SU-DHL-6 (cell line): ENCODE results near the gene ITIH5.
"Not testable (repeated sequence)": the region's sequence is repeated elsewhere in the genome, so short reads cannot be mapped to it uniquely, and the experiment has no call there.

ENCODE experiments used
- H2AFZ ChIP-seq: fragments of 200-600 bp; sonication (generic); 2 replicates; pipeline ENCODE4 v1.6.1; 2014; ENCODE audit warnings: low read depth, mild to moderate bottlenecking, moderate library complexity, mixed read lengths, antibody characterized with exemption, low read length; ENCODE audit not compliant: severe bottlenecking
- H3F3A ChIP-seq: fragments of 200-600 bp; shearing (Covaris generic); 2 replicates; pipeline ENCODE4 v1.6.0; 2016; ENCODE audit warnings: antibody characterized with exemption, mild to moderate bottlenecking; ENCODE audit not compliant: insufficient read depth
- H3K27ac ChIP-seq: fragments of 200-600 bp; sonication (generic); 2 replicates; pipeline ENCODE4 v1.5.1; 2016; ENCODE audit warnings: low read depth, mild to moderate bottlenecking, low read length, moderate library complexity, mixed read lengths
- H3K27me3 ChIP-seq: fragments of 200-600 bp; sonication (generic), shearing (Covaris generic); 2 replicates; pipeline ENCODE4 v1.6.0; 2014; ENCODE audit warnings: mild to moderate bottlenecking, low read length
- H3K36me3 ChIP-seq: fragments of 200-600 bp; sonication (generic); 2 replicates; pipeline ENCODE4 v1.6.1; 2014; ENCODE audit warnings: mild to moderate bottlenecking, low read length, mixed read lengths
- H3K4me2 ChIP-seq: fragments of 300-600, 200-600 bp; shearing (Covaris generic), sonication (generic); 2 replicates; pipeline ENCODE4 v1.6.0; 2014; ENCODE audit warnings: low read length, low read depth, mild to moderate bottlenecking; ENCODE audit not compliant: poor library complexity, severe bottlenecking
- H3K4me3 ChIP-seq: fragments of 200-600 bp; sonication (generic); 2 replicates; pipeline ENCODE4 v1.5.1; 2014; ENCODE audit warnings: antibody characterized with exemption, low read length, mild to moderate bottlenecking, mixed read lengths; ENCODE audit not compliant: insufficient read depth, poor library complexity, severe bottlenecking
- H3K79me2 ChIP-seq: fragments of 200-600 bp; sonication (generic); 2 replicates; pipeline ENCODE4 v1.6.1; 2014; ENCODE audit warnings: mild to moderate bottlenecking, low read length, moderate library complexity; ENCODE audit not compliant: insufficient read depth
- H3K9ac ChIP-seq: fragments of 200-600 bp; sonication (generic); 2 replicates; pipeline ENCODE4 v1.7.0; 2014; ENCODE audit warnings: mild to moderate bottlenecking, low read length
- H3K9me2 ChIP-seq: fragments of 200-600 bp; sonication (generic); replicated peaks from 2 replicates; pipeline ENCODE4 v1.6.1; 2014; ENCODE audit warnings: low read length; ENCODE audit not compliant: insufficient read depth
- H3K9me3 ChIP-seq: fragments of 200-600 bp; sonication (generic); 2 replicates; pipeline ENCODE4 v1.6.1; 2014; ENCODE audit warnings: low read length, mixed read lengths; ENCODE audit not compliant: insufficient read depth
- H4K20me1 ChIP-seq: fragments of 200-600 bp; sonication (generic); 2 replicates; pipeline ENCODE4 v1.6.1; 2014; ENCODE audit warnings: low read depth, mild to moderate bottlenecking, antibody characterized with exemption, low read length, moderate library complexity, mixed read lengths
- CTCF ChIP-seq: fragments of 200-600 bp; sonication (generic); IDR thresholded peaks from one replicate; pipeline ENCODE4 v1.5.1; 2017; ENCODE audit warnings: antibody characterized with exemption, mild to moderate bottlenecking, low read length, moderate library complexity; ENCODE audit not compliant: insufficient read depth, poor library complexity, severe bottlenecking
- EZH2phosphoT487 ChIP-seq: fragments of 200-600 bp; sonication (generic), shearing (Covaris generic); conservative IDR thresholded peaks from 2 replicates; pipeline ENCODE4 v1.6.1; 2018; ENCODE audit warnings: mild to moderate bottlenecking, antibody characterized with exemption, low read length, moderate library complexity, mixed read lengths

Gene ITIH5

GRCh38 chr10:7700577-7701125 lies 33.9 kb upstream of the ITIH5 start:
- Histone ChIP-seq H4K20me1 (no peaks in the 10 kb centered on the region), H3K4me2 (no peak overlapping the region), H3F3A (no peaks in the 10 kb centered on the region), H3K9me3 (no peaks in the 10 kb centered on the region), H3K4me3 (no peak overlapping the region), H2AFZ (no peak overlapping the region), H3K9ac (no peak overlapping the region), H3K36me3 (no peaks in the 10 kb centered on the region), H3K79me2 (no peaks in the 10 kb centered on the region), H3K27ac (no peak overlapping the region), H3K27me3 (no peaks in the 10 kb centered on the region), H3K9me2 (no peaks in the 10 kb centered on the region)
- TF ChIP-seq CTCF: no peak
- TF ChIP-seq EZH2phosphoT487: no peak

- H3K36me3 ChIP-seq: no peaks in the 10 kb centered on the region
- no peaks in the 10 kb centered on the region for H3K27me3 ChIP-seq
- no peak overlapping the region for H3K9ac ChIP-seq
- H3K9me3 ChIP-seq: peaks cover 9% of the 10 kb centered on the region; the same call in 1 of the 2 replicates
- H4K20me1 ChIP-seq: no peaks in the 10 kb centered on the region
- H3K79me2 ChIP-seq: no peaks in the 10 kb centered on the region
- H2AFZ ChIP-seq: no peak overlapping the region
- H3F3A ChIP-seq: no peaks in the 10 kb centered on the region
- TF ChIP-seq CTCF (no peak), EZH2phosphoT487 (no peak)
- H3K4me2 ChIP-seq: no peak overlapping the region
- H3K9me2 ChIP-seq: no peaks in the 10 kb centered on the region
- H3K27ac ChIP-seq: no peak overlapping the region
- no peak overlapping the region for H3K4me3 ChIP-seq
These were observed 30.7 kb upstream of the ITIH5 start for GRCh38 chr10:7697426-7697825.

GRCh38 chr10:7696545-7696944 lies 29.8 kb upstream of the ITIH5 start:
- Histone ChIP-seq H3K27me3 (no peaks in the 10 kb centered on the region), H3K9me2 (no peaks in the 10 kb centered on the region), H3K79me2 (no peaks in the 10 kb centered on the region), H3K36me3 (no peaks in the 10 kb centered on the region), H3F3A (no peaks in the 10 kb centered on the region), H3K4me2 (no peak overlapping the region), H3K9ac (no peak overlapping the region), H4K20me1 (no peaks in the 10 kb centered on the region), H3K4me3 (no peak overlapping the region), H3K9me3 (peaks cover 18% of the 10 kb centered on the region; the same call in 1 of the 2 replicates), H2AFZ (no peak overlapping the region), H3K27ac (no peak overlapping the region)
- TF ChIP-seq EZH2phosphoT487 (no peak), CTCF (no peak)

GRCh38 chr10:7693194-7693593 lies 26.4 kb upstream of the ITIH5 start:
- peaks cover 18% of the 10 kb centered on the region; the same call in 1 of the 2 replicates for H3K9me3 ChIP-seq
- not testable (repeated sequence) for H4K20me1 ChIP-seq, H3K27me3 ChIP-seq

GRCh38 chr10:7692368-7692767 lies 25.6 kb upstream of the ITIH5 start:
- H3K4me2 ChIP-seq, H3K27ac ChIP-seq, H3K27me3 ChIP-seq, H3K79me2 ChIP-seq, H3F3A ChIP-seq, H3K9ac ChIP-seq, H4K20me1 ChIP-seq, H2AFZ ChIP-seq, H3K4me3 ChIP-seq, H3K36me3 ChIP-seq, H3K9me2 ChIP-seq: not testable (repeated sequence)
- peaks cover 18% of the 10 kb centered on the region; the same call in 1 of the 2 replicates for H3K9me3 ChIP-seq

More at GRCh38 chr10:7693194-7693593, 26.4 kb upstream of the ITIH5 start:
- not testable (repeated sequence) for H3K36me3 ChIP-seq, H3K79me2 ChIP-seq, H3K9ac ChIP-seq, H2AFZ ChIP-seq, H3F3A ChIP-seq, H3K4me2 ChIP-seq, H3K9me2 ChIP-seq, H3K27ac ChIP-seq, H3K4me3 ChIP-seq
